CD4-positive, alpha-beta T cell (primary cell): ENCODE results near the gene LILRA2. TPM values are rescaled to one million over a fixed set of nuclear protein-coding genes. Genes with fewer than 3 reads are reported as not detected.
"Not testable (repeated sequence)": the region's sequence is repeated elsewhere in the genome, so short reads cannot be mapped to it uniquely, and the experiment has no call there.

ENCODE experiments used
- ATAC-seq: fragments of 200-7000 bp; cut with Tn5 transposase; one replicate; pipeline ENCODE4 v1.10.0; 2022; ENCODE audit warnings: mild to moderate bottlenecking; ENCODE audit not compliant: poor library complexity
- CTCF ChIA-PET: fragments of 350-600 bp; sonication (Branson Sonifier 250); formaldehyde crosslinking; loops from one replicate; lab custom pipeline; 2021; ENCODE audit warnings: antibody characterized with exemption, inconsistent platforms; lab: Charles Lee
- POLR2A ChIA-PET: fragments of 350-600 bp; sonication (Branson Sonifier 250); formaldehyde crosslinking; loops from one replicate; lab custom pipeline; 2021; ENCODE audit warnings: antibody characterized with exemption, inconsistent platforms; lab: Charles Lee
- DNase-seq, 14 experiments: peaks; one replicate each; pipeline ENCODE4 v3.0.0-alpha.2; 2013 to 2020; ENCODE audit warnings: mixed read lengths in 2 of 14
- H3K27ac ChIP-seq, 2 donors: one replicate each; pipeline versions ENCODE4 v1.5.1 to v1.7.0; 2013; ENCODE audit warnings: low read length in 2 of 2, low read depth in 1 of 2, mild to moderate bottlenecking in 1 of 2
- H3K27me3 ChIP-seq, 2 experiments: 1 replicate in 1 of 2; 2 replicates in 1 of 2; pipeline versions ENCODE4 v1.6.1 to v1.7.0; 2013; ENCODE audit warnings: low read length in 2 of 2, control low read depth in 1 of 2, mild to moderate bottlenecking in 1 of 2, moderate library complexity in 1 of 2; ENCODE audit not compliant: insufficient read depth in 2 of 2, control insufficient read depth in 1 of 2
- H3K36me3 ChIP-seq: one replicate; pipeline ENCODE4 v1.6.1; 2013; ENCODE audit warnings: low read length, control low read depth; ENCODE audit not compliant: insufficient read depth
- H3K4me1 ChIP-seq: one replicate; pipeline ENCODE4 v1.6.1; 2013; ENCODE audit warnings: low read length, control low read depth; ENCODE audit not compliant: insufficient read depth
- H3K4me3 ChIP-seq: one replicate; pipeline ENCODE4 v1.5.1; 2013; ENCODE audit warnings: mild to moderate bottlenecking, low read length, moderate library complexity
- H3K9me3 ChIP-seq, 2 experiments: 1 replicate in 1 of 2; 2 replicates in 1 of 2; pipeline versions ENCODE4 v1.6.1 to v1.7.0; 2013; ENCODE audit warnings: low read length in 2 of 2, mild to moderate bottlenecking in 2 of 2, control low read depth in 1 of 2, moderate library complexity in 1 of 2; ENCODE audit not compliant: control insufficient read depth in 1 of 2, insufficient read depth in 1 of 2
- H3K27ac Mint-ChIP-seq: one replicate; pipeline ENCODE4 v1.8.0; 2020; ENCODE audit warnings: mixed read lengths
- H3K27me3 Mint-ChIP-seq: one replicate; pipeline ENCODE4 v1.8.0; 2021; ENCODE audit warnings: mixed read lengths
- H3K36me3 Mint-ChIP-seq: one replicate; pipeline ENCODE4 v1.8.0; 2021; ENCODE audit warnings: low read depth, mixed read lengths
- H3K4me1 Mint-ChIP-seq: one replicate; pipeline ENCODE4 v1.8.0; 2021; ENCODE audit warnings: low read depth, mixed read lengths
- H3K4me3 Mint-ChIP-seq: one replicate; pipeline ENCODE4 v1.8.0; 2020; ENCODE audit warnings: mild to moderate bottlenecking, mixed read lengths
- H3K9me3 Mint-ChIP-seq: one replicate; pipeline ENCODE4 v1.8.0; 2020; ENCODE audit warnings: mixed read lengths
- intact Hi-C, 2 experiments: fragments of 100-400 bp; cut with DNase I in 1 of 2; cut with micrococcal nuclease in 1 of 2; formaldehyde crosslinking; loops; one replicate each; pipeline versions ENCODE4 v1.15.1 to v1.9.0; 2023 to 2025; cut with DNase I, micrococcal nuclease
- total RNA-seq, 174 experiments: library from RNA in 2 of 174; stranded (reverse) in 2 of 174; gene quantifications; one replicate each; pipeline ENCODE4 v1.2.3 and lab custom pipeline; 2021 to 2026
- TF ChIP-seq, protein P1 (sequence below): fragments of 200-600 bp; IDR thresholded peaks from one replicate; pipeline ENCODE4 v1.8.0; 2022; ENCODE audit warnings: antibody characterized with exemption, mild to moderate bottlenecking

The LILRA2 gene
- total RNA-seq, 2 experiments from 2014 or later = 0.78 to 0.91 TPM

DNA sequence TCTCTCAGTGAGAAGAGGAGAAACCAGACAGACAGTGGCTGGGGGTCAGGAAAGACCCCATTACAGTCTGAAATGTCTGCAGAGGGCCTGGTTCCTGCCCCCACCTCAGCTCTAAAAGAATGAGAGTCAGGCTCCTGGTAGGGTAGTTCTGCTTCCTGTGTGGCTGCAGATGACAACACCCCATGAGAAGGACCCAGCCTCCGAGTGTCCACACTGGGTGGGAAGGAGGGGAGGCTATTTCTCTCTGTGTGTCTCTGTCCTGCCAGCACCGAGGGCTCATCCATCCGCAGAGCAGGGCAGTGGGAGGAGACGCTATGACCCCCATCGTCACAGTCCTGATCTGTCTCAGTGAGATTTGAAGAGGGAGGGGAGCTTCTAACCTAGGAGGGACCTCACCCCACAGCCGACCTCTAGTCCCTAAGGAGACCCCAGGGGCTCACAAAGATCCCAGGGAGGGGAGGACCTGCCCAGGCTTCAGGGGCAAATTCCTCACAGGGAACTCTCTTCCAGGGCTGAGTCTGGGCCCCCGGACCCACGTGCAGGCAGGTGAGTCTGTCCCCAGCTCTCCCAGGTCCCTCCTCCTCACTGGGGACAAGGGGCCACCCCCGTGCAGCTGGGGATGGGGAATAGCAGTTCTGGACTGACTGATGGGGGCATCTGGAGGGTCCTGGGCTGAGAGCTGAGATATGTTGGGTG lies 20.5 kb downstream of the LILRA2 start:
- intact Hi-C loops, H3K27ac Mint-ChIP-seq, H3K9me3 ChIP-seq, H3K4me3 Mint-ChIP-seq, DNase-seq, H3K36me3 ChIP-seq, CTCF ChIA-PET, H3K36me3 Mint-ChIP-seq, H3K4me1 ChIP-seq, H3K27ac ChIP-seq, ATAC-seq, POLR2A ChIA-PET, H3K4me1 Mint-ChIP-seq, H3K9me3 Mint-ChIP-seq: not testable (repeated sequence)
- peaks cover 8 to 16% of the 10 kb centered on the region in 2 experiments for H3K27me3 ChIP-seq
- H3K27me3 Mint-ChIP-seq = peaks cover 36% of the 10 kb centered on the region
- H3K4me3 ChIP-seq = peak overlapping the region; percentile 33

DNA sequence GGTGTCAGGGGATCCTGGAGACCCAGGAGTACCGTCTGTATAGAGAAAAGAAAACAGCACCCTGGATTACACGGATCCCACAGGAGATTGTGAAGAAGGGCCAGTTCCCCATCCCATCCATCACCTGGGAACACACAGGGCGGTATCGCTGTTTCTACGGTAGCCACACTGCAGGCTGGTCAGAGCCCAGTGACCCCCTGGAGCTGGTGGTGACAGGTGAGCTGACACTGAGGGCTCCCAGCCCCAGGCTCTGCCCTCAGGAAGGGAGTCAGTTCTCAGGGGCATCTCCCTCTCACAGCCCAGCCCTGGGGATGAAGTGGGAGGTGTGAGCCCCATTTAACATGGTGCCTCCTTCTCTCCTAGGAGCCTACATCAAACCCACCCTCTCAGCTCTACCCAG lies 21.1 kb downstream of the LILRA2 start:
- peaks cover 36% of the 10 kb centered on the region for H3K27me3 Mint-ChIP-seq
- intact Hi-C loops = no loop called here
- Histone ChIP-seq H3K27ac (no peak overlapping the region), H3K4me1 (no peaks in the 10 kb centered on the region), H3K27me3 (peaks cover 8 to 16% of the 10 kb centered on the region in 2 experiments), H3K36me3 (no peaks in the 10 kb centered on the region), H3K4me3 (no peak overlapping the region), H3K9me3 (peaks cover 5 to 7% of the 10 kb centered on the region in 2 experiments)
- no peak for DNase-seq
- no peak for ATAC-seq
- no peak overlapping the region for H3K27ac Mint-ChIP-seq
- TF ChIP-seq, protein P1, sequence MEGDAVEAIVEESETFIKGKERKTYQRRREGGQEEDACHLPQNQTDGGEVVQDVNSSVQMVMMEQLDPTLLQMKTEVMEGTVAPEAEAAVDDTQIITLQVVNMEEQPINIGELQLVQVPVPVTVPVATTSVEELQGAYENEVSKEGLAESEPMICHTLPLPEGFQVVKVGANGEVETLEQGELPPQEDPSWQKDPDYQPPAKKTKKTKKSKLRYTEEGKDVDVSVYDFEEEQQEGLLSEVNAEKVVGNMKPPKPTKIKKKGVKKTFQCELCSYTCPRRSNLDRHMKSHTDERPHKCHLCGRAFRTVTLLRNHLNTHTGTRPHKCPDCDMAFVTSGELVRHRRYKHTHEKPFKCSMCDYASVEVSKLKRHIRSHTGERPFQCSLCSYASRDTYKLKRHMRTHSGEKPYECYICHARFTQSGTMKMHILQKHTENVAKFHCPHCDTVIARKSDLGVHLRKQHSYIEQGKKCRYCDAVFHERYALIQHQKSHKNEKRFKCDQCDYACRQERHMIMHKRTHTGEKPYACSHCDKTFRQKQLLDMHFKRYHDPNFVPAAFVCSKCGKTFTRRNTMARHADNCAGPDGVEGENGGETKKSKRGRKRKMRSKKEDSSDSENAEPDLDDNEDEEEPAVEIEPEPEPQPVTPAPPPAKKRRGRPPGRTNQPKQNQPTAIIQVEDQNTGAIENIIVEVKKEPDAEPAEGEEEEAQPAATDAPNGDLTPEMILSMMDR = no peak
- CTCF ChIA-PET = no interaction called here
- H3K4me3 Mint-ChIP-seq = no peak overlapping the region
- H3K36me3 Mint-ChIP-seq = no peaks in the 10 kb centered on the region
- no peaks in the 10 kb centered on the region for H3K4me1 Mint-ChIP-seq
- POLR2A ChIA-PET = no interaction called here
- peaks cover 3% of the 10 kb centered on the region for H3K9me3 Mint-ChIP-seq

GRCh38 chr19:54595680-54596436 lies 22.3 kb downstream of the LILRA2 start:
- H3K27ac ChIP-seq, H3K4me3 Mint-ChIP-seq, H3K27ac Mint-ChIP-seq, CTCF ChIA-PET, DNase-seq, H3K4me1 ChIP-seq, H3K36me3 ChIP-seq, intact Hi-C loops, ATAC-seq, H3K9me3 ChIP-seq, H3K9me3 Mint-ChIP-seq, H3K4me3 ChIP-seq, POLR2A ChIA-PET, H3K4me1 Mint-ChIP-seq, H3K36me3 Mint-ChIP-seq: not testable (repeated sequence)
- peaks cover 8 to 16% of the 10 kb centered on the region in 2 experiments for H3K27me3 ChIP-seq
- peaks cover 44% of the 10 kb centered on the region for H3K27me3 Mint-ChIP-seq

DNA sequence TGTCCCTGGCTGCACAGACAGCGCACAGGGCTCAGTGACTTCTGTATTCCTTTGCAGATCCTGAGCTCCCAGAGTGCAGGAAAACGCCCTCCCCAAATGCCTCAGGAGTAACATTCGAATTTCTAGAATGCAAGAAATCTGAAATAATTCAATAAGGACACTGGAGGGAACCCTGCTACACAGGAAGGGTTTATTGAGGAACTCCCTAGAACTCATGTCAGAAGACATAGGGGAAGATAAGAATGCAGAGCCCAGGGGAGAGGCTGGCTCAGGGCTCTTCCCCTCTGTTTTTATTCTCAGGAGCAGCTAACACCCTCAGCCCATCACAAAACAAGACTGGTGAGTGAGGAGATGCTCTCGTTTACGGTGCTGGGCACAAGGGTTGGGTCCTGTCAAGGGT lies 26.6 kb downstream of the LILRA2 start:
- ChIA-PET CTCF (no interaction called here), POLR2A (no interaction called here)
- H3K4me1 Mint-ChIP-seq = no peaks in the 10 kb centered on the region
- H3K27ac Mint-ChIP-seq = no peak overlapping the region
- ATAC-seq (no peak), DNase-seq (no peak)
- no peak overlapping the region for H3K4me3 Mint-ChIP-seq
- Histone ChIP-seq H3K4me3 (no peak overlapping the region), H3K4me1 (no peaks in the 10 kb centered on the region), H3K36me3 (no peaks in the 10 kb centered on the region), H3K27ac (no peak overlapping the region), H3K27me3 (peaks cover 3 to 6% of the 10 kb centered on the region in 2 experiments), H3K9me3 (peaks cover 0 to under 1% of the 10 kb centered on the region in 2 experiments)
- no peaks in the 10 kb centered on the region for H3K36me3 Mint-ChIP-seq
- H3K27me3 Mint-ChIP-seq = peaks cover 44% of the 10 kb centered on the region
- TF ChIP-seq, protein P1 = no peak
- peaks cover 4% of the 10 kb centered on the region for H3K9me3 Mint-ChIP-seq
- intact Hi-C loops = no loop called here
